H1 (cell line): ENCODE results near the gene GGT5. TPM values are rescaled to one million over a fixed set of nuclear protein-coding genes. Genes with fewer than 3 reads are reported as not detected.

Experiments used
- CTCF ChIA-PET: fragments of 300-600 bp; sonication (Branson Sonifier 250); formaldehyde crosslinking; loops from one replicate; lab custom pipeline; 2021; ENCODE audit not compliant: partially characterized antibody; lab: Charles Lee
- POLR2A ChIA-PET: fragments of 300-600 bp; sonication (Branson Sonifier 250); formaldehyde crosslinking; loops from one replicate; lab custom pipeline; 2021; ENCODE audit warnings: inconsistent platforms; ENCODE audit not compliant: partially characterized antibody; lab: Charles Lee
- DNase-seq, 2 experiments: peaks; one replicate each; pipeline versions ENCODE4 v3.0.0 to v3.0.0-alpha.2; 2010 to 2022; ENCODE audit warnings: low spot score in 2 of 2, low read depth in 1 of 2, mixed read lengths in 1 of 2
- FAIRE-seq: peaks from 2 replicates; lab custom pipeline; 2011; peaks lifted over from hg19 to GRCh38; lab: Jason Lieb, UNC
- H2AFZ ChIP-seq: 2 replicates; pipeline ENCODE4 v1.8.1; 2012; ENCODE audit warnings: low read length, inconsistent platforms
- H2AK5ac ChIP-seq: 2 replicates; pipeline ENCODE4 v1.6.1; 2013; ENCODE audit warnings: low read depth, low read length
- H2BK120ac ChIP-seq: replicated peaks from 2 replicates; pipeline ENCODE3; 2013; ENCODE audit warnings: low read depth, low read length, inconsistent platforms
- H2BK12ac ChIP-seq: 2 replicates; pipeline ENCODE4 v1.6.1; 2013; ENCODE audit warnings: low read depth, low read length
- H2BK15ac ChIP-seq: 2 replicates; pipeline ENCODE4 v1.6.1; 2013; ENCODE audit warnings: low read length
- H2BK20ac ChIP-seq: 2 replicates; pipeline ENCODE4 v1.6.1; 2013; ENCODE audit warnings: low read length
- H2BK5ac ChIP-seq: 2 replicates; pipeline ENCODE4 v1.6.1; 2013; ENCODE audit warnings: low read depth, low read length
- H3K14ac ChIP-seq: 2 replicates; pipeline ENCODE4 v1.6.1; 2013; ENCODE audit warnings: inconsistent platforms; ENCODE audit not compliant: insufficient read length
- H3K18ac ChIP-seq: 2 replicates; pipeline ENCODE4 v1.6.1; 2013; ENCODE audit warnings: low read length; ENCODE audit errors: extremely low read depth
- H3K23ac ChIP-seq: 2 replicates; pipeline ENCODE4 v1.6.1; 2013; ENCODE audit warnings: inconsistent platforms; ENCODE audit not compliant: insufficient read length
- H3K23me2 ChIP-seq: 2 replicates; pipeline ENCODE4 v1.6.1; 2013; ENCODE audit warnings: low read depth, low read length
- H3K27ac ChIP-seq: 2 replicates; pipeline ENCODE4 v1.6.1; 2011; ENCODE audit warnings: low read depth, low read length, inconsistent platforms
- H3K27me3 ChIP-seq, 4 experiments: replicated peaks in 1 of 4; 1 replicate in 1 of 4; 2 replicates in 3 of 4; pipeline versions ENCODE4 v1.6.1 to v1.8.1; 2011 to 2013; ENCODE audit warnings: low read length in 3 of 4, mild to moderate bottlenecking in 3 of 4, inconsistent platforms in 2 of 4, mixed read lengths in 2 of 4, moderate library complexity in 1 of 4; ENCODE audit not compliant: control insufficient read depth in 3 of 4, insufficient read depth in 3 of 4; ENCODE audit errors: extremely low read depth in 1 of 4
- H3K36me3 ChIP-seq, 4 experiments: 2 replicates each; pipeline versions ENCODE4 v1.6.1 to v1.8.1; 2011 to 2013; ENCODE audit warnings: mild to moderate bottlenecking in 4 of 4, low read length in 3 of 4, moderate library complexity in 2 of 4, control low read depth in 1 of 4, inconsistent platforms in 1 of 4; ENCODE audit not compliant: insufficient read depth in 4 of 4, control insufficient read depth in 2 of 4
- H3K4ac ChIP-seq: replicated peaks from 2 replicates; pipeline ENCODE3; 2013; ENCODE audit warnings: low read length, low read depth, mixed read lengths, inconsistent platforms; ENCODE audit not compliant: insufficient read length
- H3K4me1 ChIP-seq, 4 experiments: replicated peaks in 1 of 4; 1 replicate in 1 of 4; 2 replicates in 3 of 4; pipeline versions ENCODE4 v1.6.1 to v1.8.1; 2011 to 2013; ENCODE audit warnings: low read length in 3 of 4, inconsistent platforms in 2 of 4, mixed read lengths in 1 of 4; ENCODE audit not compliant: insufficient read depth in 4 of 4, control insufficient read depth in 3 of 4
- H3K4me2 ChIP-seq, 2 experiments: 2 replicates each; pipeline versions ENCODE4 v1.6.1 to v1.8.1; 2011 to 2013; ENCODE audit warnings: low read depth in 2 of 2, low read length in 2 of 2, control low read depth in 1 of 2, inconsistent platforms in 1 of 2, mild to moderate bottlenecking in 1 of 2; ENCODE audit not compliant: insufficient read depth in 1 of 2
- H3K4me3 ChIP-seq, 4 experiments: fragments of 200-600, 300-600 bp in 1 of 4; sonication (generic), shearing (Covaris generic), sonication (Bioruptor Twin) in 1 of 4; 2 replicates each; pipeline versions ENCODE4 v1.5.1 to v1.8.1; 2011 to 2016; ENCODE audit warnings: low read length in 4 of 4, low read depth in 3 of 4, control low read depth in 2 of 4, inconsistent platforms in 2 of 4, mild to moderate bottlenecking in 2 of 4, mixed read lengths in 1 of 4, moderate library complexity in 1 of 4; ENCODE audit not compliant: insufficient read depth in 2 of 4; ENCODE audit errors: extremely low read depth in 1 of 4
- H3K56ac ChIP-seq: replicated peaks from 2 replicates; pipeline ENCODE3; 2013; ENCODE audit warnings: low read depth, mild to moderate bottlenecking, mixed read lengths, low read length, inconsistent platforms; ENCODE audit not compliant: insufficient read length
- H3K79me1 ChIP-seq: 2 replicates; pipeline ENCODE4 v1.6.1; 2013; ENCODE audit warnings: low read depth, low read length, control low read depth
- H3K79me2 ChIP-seq, 2 experiments: 2 replicates each; pipeline versions ENCODE4 v1.6.1 to v1.8.1; 2012 to 2013; ENCODE audit warnings: low read length in 2 of 2, mild to moderate bottlenecking in 2 of 2, inconsistent platforms in 1 of 2; ENCODE audit not compliant: insufficient read depth in 2 of 2, control insufficient read depth in 1 of 2
- H3K9ac ChIP-seq, 4 experiments: replicated peaks in 1 of 4; 1 replicate in 1 of 4; 2 replicates in 3 of 4; pipeline versions ENCODE4 v1.6.1 to v1.8.1; 2011 to 2013; ENCODE audit warnings: low read depth in 3 of 4, low read length in 3 of 4, control low read depth in 2 of 4, mild to moderate bottlenecking in 2 of 4, moderate library complexity in 2 of 4, inconsistent platforms in 1 of 4; ENCODE audit errors: extremely low read depth in 1 of 4
- H3K9me3 ChIP-seq, 2 experiments: 2 replicates each; pipeline versions ENCODE4 v1.6.1 to v1.8.1; 2012 to 2013; ENCODE audit warnings: mild to moderate bottlenecking in 2 of 2, moderate library complexity in 2 of 2, control low read depth in 1 of 2, inconsistent platforms in 1 of 2, low read depth in 1 of 2, low read length in 1 of 2, mixed read lengths in 1 of 2; ENCODE audit not compliant: insufficient read depth in 2 of 2
- H4K20me1 ChIP-seq, 2 experiments: replicated peaks in 1 of 2; 2 replicates each; pipeline versions ENCODE3 to v1.8.1; 2011 to 2013; ENCODE audit warnings: inconsistent platforms in 2 of 2, low read length in 2 of 2, mild to moderate bottlenecking in 1 of 2; ENCODE audit not compliant: insufficient read depth in 2 of 2, control insufficient read depth in 1 of 2
- H4K5ac ChIP-seq: 2 replicates; pipeline ENCODE4 v1.6.1; 2013; ENCODE audit warnings: low read length, low read depth, mixed read lengths, inconsistent platforms; ENCODE audit not compliant: insufficient read length
- H4K8ac ChIP-seq: 2 replicates; pipeline ENCODE4 v1.8.0; 2013; ENCODE audit warnings: mild to moderate bottlenecking, moderate library complexity, low read length, inconsistent platforms; ENCODE audit not compliant: insufficient read depth; ENCODE audit errors: extremely low read depth
- H4K91ac ChIP-seq: replicated peaks from 2 replicates; pipeline ENCODE3; 2013; ENCODE audit warnings: low read length, mixed read lengths, inconsistent platforms; ENCODE audit not compliant: insufficient read length
- BCL11A ChIP-seq, 2 experiments: IDR thresholded peaks; one replicate each; pipeline ENCODE4 v1.6.1; 2011; ENCODE audit warnings: low read depth in 2 of 2, low read length in 2 of 2, mild to moderate bottlenecking in 2 of 2
- CTCF ChIP-seq, 3 experiments: IDR thresholded peaks; 1 replicate in 2 of 3; 2 replicates in 1 of 3; pipeline versions ENCODE4 v1.5.1 to v1.6.1; 2011; ENCODE audit warnings: low read length in 3 of 3, mild to moderate bottlenecking in 3 of 3, inconsistent platforms in 2 of 3, low read depth in 1 of 3, moderate library complexity in 1 of 3; ENCODE audit not compliant: insufficient read depth in 1 of 3; ENCODE audit errors: control extremely low read depth in 1 of 3
- NRF1 ChIP-seq: IDR thresholded peaks from 2 replicates; pipeline ENCODE4 v1.6.1; 2011; ENCODE audit warnings: mild to moderate bottlenecking, low read depth, low read length, improper control_type of control experiment
- RAD21 ChIP-seq, 2 experiments: IDR thresholded peaks in 1 of 2; conservative IDR thresholded peaks in 1 of 2; 2 replicates each; pipeline ENCODE4 v1.6.1; 2011; ENCODE audit warnings: low read depth in 2 of 2, low read length in 2 of 2, improper control_type of control experiment in 1 of 2, inconsistent platforms in 1 of 2, mild to moderate bottlenecking in 1 of 2, moderate library complexity in 1 of 2
- ZNF274 ChIP-seq: IDR thresholded peaks from 2 replicates; pipeline ENCODE4 v1.7.0; 2012; ENCODE audit warnings: low read length, borderline replicate concordance; ENCODE audit errors: extremely low read depth
- WGBS, 2 experiments: shearing (Covaris generic) in 1 of 2; methylation state at CpG; one replicate each; pipeline versions ENCODE4 v1.1.6 to v1.1.7; 2013 to 2015; ENCODE audit warnings: low lambda C conversion rate in 2 of 2, mixed read lengths in 2 of 2, inconsistent platforms in 1 of 2, low coverage in 1 of 2, missing lambda C conversion rate in 1 of 2; ENCODE audit not compliant: insufficient replicate concordance in 2 of 2, insufficient coverage in 1 of 2, insufficient read length in 1 of 2; ENCODE audit errors: extremely low coverage in 1 of 2, missing lambda C conversion rate in 1 of 2; 5-methylcytosine and 5-hydroxymethylcytosine counted together
- polyA plus RNA-seq, 7 experiments: library from polyadenylated mRNA; depleted of rRNA in 3 of 7; stranded (reverse) in 5 of 7; unstranded in 2 of 7; fragments of >200 nt in 5 of 7; fragments of 200-250 nt in 2 of 7; gene quantifications; 1 replicate in 5 of 7; 2 replicates in 1 of 7; 4 replicates in 1 of 7; pipeline versions ENCODE4 v1.2.1 to v1.2.3, GENCODE V29; 2011 to 2013; ENCODE audit warnings: missing spikeins in 2 of 7, mixed read lengths in 2 of 7
- total RNA-seq: library from RNA; stranded (reverse); fragmentation: NEBNext Ultra II Directional; extraction: Animal tissue kit (Norgen Biotek cat#: 25700); gene quantifications from 2 replicates; pipeline ENCODE4 v1.2.1, GENCODE V29; 2021

Gene GGT5
- total and polyA plus RNA-seq, 2 of the 8 experiments (the other 6 are each of a cell fraction or from before 2014, with no cell fraction given): 0.05 TPM; not detected in 1

GRCh38 chr22:24178502-24179440 is 66.1 kb downstream of the GGT5 start:
- TF ChIP-seq RAD21 (IDR thresholded peaks at IDR 0.05 in 1 of 2, conservative IDR thresholded peaks at IDR 0.05 in 1 of 2; ENCODE audit: low read depth in 2 of 2, low read length in 2 of 2): peak; percentile 23 to 38; a peak in 3 of 4 replicates
- TF ChIP-seq NRF1: no peak
- TF ChIP-seq ZNF274: no peak
- no peak for TF ChIP-seq BCL11A (IDR thresholded peaks at IDR 0.05; ENCODE audit: low read depth in 2 of 2, low read length in 2 of 2)
- TF ChIP-seq CTCF (IDR thresholded peaks at IDR 0.05; ENCODE audit: control extremely low read depth in 1 of 3, insufficient read depth in 1 of 3, low read depth in 1 of 3, low read length in 3 of 3): peak; percentile 45 to 69 (median 61)
- Histone ChIP-seq H3K79me2 (no peaks in the 10 kb centered on the region), H3K4ac (no peak overlapping the region), H4K8ac (no peak overlapping the region; the same call in 1 of the 2 replicates), H3K9ac (no peak overlapping the region), H3K56ac (no peak overlapping the region), H3K4me2 (no peak overlapping the region), H3K4me1 (peaks cover 0 to 13% (median 9%) of the 10 kb centered on the region in 4 experiments; a peak in 6 of 7 replicates), H3K4me3 (no peak overlapping the region), H2BK15ac (no peak overlapping the region), H3K36me3 (no peaks in the 10 kb centered on the region; a peak in 1 of 8 replicates), H2BK120ac (no peak overlapping the region), H2AK5ac (no peak overlapping the region), H2BK20ac (no peak overlapping the region), H4K20me1 (peaks cover 0 to 2% of the 10 kb centered on the region in 2 experiments), H3K27ac (no peak overlapping the region), H3K23ac (no peak overlapping the region), H3K9me3 (no peaks in the 10 kb centered on the region), H2AFZ (no peak overlapping the region), H3K18ac (no peak overlapping the region), H2BK5ac (no peak overlapping the region), H2BK12ac (no peak overlapping the region), H4K5ac (no peak overlapping the region), H3K79me1 (no peaks in the 10 kb centered on the region), H4K91ac (no peak overlapping the region), H3K23me2 (no peaks in the 10 kb centered on the region; the same call in 1 of the 2 replicates), H3K14ac (no peak overlapping the region), H3K27me3 (no peaks in the 10 kb centered on the region)
- FAIRE-seq: no peak
- WGBS, 2 experiments: 88% methylated on average over 17 of the region's 21 CpGs; no CpG with 5 or more reads in 1 of the 2 experiments
- ChIA-PET POLR2A (no interaction called here), CTCF (interaction anchor here (0.6 to 19.1 kb wide), 17 partner anchors 11 to 168 kb away, joined by 3 to 301 read pairs (median 4); partner anchors contain the start of gene CABIN1)
- DNase-seq: peak in 1 of 2 experiments; percentile 71
